AG20443 (cell line): ENCODE results near the gene C15orf40.
"Not testable (repeated sequence)": the region's sequence is repeated elsewhere in the genome, so short reads cannot be mapped to it uniquely, and the experiment has no call there.

Source experiments
- DNase-seq: peaks from one replicate; pipeline ENCODE4 v3.0.0; 2012; ENCODE audit warnings: low spot score, mixed read lengths

The C15orf40 gene

DNA sequence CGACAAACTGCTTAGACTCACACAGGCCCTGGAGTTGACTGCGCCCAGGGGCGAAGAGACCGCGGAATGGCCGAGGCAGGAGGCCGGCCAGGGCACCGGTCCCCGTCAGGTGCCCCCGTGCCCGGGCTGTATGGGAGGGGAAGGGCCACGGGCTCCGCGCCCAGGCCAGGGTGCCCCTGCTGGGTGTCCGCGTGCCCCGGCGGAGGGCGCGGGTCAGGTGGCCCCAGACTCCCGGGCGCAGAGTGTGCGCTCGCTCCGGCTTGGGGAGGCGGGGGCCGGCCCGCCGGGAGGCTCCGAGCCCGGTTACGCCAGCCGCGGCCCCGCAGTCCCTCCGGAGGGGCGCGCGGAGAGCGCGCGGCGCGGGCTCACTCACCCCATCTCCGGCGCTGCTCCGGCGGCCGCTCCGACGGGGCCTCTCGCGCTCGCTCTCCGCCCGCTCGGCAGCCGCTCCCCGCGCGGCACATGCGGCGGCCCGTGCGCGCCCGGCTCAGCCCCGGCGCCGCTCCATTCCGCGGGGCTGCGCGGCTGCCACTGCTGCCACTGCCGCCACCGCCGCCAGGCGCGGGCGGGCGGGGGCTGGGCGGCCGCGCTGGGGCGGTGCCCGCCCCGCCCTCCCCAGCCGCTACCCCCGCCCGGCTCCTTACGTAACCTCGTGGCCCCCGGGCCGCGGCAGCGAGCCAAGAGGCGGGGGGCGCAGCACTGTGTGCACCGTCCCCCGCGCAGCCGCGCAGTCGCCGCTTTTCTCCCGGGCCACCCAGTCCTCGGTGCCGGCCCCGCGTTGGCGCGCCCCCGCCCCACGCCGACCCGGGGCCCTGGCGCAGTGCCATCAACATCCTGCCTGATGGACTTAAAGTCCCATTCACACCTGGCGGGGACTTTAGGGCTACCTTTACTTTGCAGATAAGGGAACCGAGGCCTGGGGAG lies 59.0 kb downstream of the C15orf40 start, which contains the start of gene HOMER2:
Gene HOMER2, minus strand, starts transcription at position 563 of the 924 bp plus-strand sequence. Its CDS starts 185 bp downstream, at position 378.
- peak; percentile 83 for DNase-seq

DNA sequence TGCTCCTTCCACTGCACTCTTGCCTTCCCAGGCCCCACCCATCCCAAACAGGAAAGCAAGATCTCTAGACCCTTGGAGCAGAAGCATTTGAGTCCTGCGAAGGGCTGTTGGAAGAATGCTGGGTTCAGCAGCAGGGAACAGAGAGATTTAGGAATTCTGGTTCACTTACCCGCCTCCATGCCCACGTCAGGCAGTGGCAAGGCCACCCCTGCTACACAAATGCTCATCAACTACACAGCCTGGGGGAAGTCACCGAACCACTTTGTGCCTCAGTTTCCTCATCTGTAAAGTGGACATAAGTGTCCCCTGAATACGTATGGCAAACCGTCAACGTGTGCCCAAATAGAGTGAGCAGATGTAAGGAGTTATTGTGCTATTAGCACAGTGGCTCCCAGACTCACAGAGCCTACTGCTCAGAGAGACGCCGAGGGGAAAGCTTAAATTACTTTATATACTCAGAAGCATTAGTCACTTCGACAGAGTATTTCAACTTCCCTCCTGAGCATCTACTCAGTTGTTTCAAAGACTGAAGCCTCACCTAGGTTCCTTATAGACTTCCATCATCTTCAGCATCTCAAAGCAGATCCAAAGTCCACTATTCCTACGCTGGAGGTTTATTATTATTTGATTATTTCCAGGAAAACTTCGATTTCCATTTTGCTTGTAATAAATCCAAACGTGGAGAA lies 59.8 kb downstream of the C15orf40 start:
- DNase-seq: peak; percentile 38

DNA sequence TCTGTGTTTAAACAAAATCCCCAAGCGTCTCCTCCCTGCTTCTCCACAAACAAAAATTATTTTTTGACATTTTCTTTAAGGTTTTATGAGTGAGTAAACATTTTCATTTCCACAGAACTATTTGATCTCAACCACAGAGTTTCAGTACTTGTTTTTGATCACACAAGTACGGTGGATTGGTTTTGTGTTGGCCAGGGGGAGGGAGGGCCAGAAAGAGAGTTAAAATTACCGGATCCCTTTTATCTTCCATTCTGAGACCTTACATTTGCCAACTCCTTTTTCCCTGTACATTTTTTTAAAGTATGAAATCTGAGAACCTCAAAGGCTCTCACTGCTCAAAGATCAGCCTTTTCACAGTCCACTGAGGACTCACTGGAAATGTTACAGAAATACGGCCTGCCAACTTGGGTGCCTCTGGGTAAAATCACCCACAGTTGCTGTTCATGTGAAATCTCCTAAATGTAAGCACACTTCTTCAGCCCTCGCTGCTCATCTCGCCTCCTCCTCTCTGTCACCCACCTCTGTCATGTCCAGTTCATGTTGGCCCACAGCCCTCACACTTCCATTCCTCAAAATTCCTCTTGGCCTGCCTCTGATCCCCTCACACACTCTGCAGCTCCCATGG lies 60.6 kb downstream of the C15orf40 start:
- no peak for DNase-seq

DNA sequence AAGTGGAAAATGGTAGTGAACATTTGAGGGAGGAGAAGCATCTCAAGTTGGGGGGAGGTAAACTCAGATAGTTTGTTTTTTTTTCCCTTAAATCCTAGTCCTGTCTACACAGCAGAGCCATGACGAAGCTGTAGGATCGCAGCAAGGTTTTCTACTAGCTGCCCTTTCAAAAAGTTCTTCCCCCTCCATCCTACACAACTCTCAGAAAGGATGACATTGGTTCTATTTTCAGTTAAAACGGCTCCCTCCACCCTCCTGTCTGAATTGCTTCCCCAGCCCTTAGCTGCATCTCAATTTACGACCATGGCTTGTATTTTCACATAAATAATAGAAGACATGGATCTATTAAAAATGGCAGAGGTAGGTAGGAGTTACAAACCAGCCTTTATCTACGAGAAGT lies 61.1 kb downstream of the C15orf40 start:
- DNase-seq: no peak

DNA sequence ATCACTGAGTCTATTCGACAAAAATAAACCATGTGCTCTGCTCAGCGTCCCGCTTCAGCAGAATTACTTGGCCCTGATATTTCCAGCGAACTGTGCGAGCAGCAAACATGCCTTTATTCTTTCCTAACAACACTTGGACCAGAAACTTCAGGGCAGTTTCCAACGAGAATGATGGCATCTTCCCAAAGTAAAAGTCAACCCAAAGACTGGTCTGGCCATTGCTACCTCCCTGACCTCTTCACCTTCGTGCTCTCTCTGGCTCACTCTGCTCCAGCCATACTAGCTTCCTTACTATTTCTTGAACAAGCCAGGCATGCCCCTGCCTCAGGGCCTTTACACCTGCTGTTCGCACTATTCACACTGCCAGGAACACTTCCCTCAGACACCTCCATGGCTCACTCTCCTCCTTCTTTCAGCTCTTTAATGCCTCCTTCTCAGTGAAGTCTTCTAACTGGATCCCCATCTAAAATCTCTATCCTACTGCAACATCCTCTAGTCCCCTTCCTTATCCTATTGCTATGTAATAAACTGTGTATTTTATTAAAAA lies 65.2 kb downstream of the C15orf40 start:
- DNase-seq: no peak

DNA sequence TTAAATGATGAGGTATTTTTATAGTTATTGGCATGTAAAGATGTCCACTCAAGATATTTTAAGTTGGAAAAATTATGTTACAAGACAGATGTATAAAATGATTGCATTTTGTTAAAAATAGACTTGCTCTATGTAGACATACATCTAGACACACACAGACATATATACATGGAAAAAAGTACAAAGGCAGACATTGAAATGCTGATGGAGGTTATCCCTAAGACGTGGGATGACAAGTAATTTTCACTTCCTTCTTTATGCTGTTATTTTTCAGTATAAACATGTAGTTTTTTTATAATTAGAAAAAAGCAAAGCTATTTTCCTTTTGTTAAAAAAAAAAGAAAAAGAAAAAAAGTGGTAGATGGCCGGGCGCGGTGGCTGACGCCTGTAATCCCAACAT lies 66.1 kb downstream of the C15orf40 start:
- DNase-seq: no peak

DNA sequence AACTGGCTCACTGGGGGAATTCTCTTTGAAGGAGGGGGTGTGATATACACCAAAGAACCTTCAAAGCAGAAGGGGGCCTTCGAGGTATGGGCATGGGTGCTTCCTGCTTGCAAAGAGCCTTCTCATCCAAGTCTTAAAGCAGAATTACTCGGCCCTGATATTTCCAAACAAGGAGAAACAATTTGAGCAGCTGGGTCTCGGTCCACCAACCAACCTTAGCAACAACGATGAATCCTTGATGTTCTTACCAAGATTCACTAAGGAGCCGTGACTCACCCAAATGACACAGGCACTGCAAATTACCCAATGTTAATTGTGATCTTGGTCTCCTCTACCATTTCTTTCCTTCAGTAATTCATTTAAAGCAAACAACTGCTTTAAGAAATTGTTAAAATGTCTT lies 66.6 kb downstream of the C15orf40 start:
- DNase-seq: peak; percentile 73

DNA sequence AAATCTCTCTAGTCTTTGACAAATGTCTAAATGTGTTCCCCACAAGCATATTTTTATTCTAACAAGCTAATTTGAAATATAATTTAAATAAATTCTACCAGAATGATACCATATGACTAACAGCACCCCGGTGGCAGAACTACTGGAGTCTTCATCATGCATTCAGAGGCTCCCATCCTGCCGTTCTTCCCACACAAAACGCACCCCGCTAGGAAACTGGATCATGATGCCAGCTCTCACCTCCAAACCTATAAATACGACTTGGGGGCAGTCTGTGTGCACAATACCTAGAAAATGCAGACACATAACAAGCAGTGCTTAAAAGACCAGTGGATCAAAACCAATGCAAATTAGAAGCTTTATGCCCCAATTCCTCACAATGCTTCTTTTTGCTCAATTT lies 67.4 kb downstream of the C15orf40 start:
- no peak for DNase-seq

DNA sequence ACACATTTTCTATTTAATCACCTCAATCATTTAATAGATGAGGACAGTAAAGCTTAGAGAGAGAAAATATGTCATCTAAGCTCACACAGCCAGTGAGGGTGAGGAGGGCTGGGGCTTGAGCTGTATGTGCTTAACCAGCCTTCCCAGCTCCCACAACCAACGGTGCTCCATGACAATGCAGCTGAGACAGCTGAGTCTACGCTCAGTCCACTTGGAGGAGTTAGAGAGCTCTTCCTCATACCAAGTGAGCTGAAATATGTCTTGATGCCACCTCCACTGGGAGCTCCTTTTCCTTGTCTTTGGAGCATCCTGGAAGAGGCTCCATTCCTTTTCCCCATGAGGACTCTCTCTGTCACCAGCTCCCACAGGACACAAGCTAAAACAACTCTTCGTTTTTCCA lies 68.3 kb downstream of the C15orf40 start:
- DNase-seq: no peak

DNA sequence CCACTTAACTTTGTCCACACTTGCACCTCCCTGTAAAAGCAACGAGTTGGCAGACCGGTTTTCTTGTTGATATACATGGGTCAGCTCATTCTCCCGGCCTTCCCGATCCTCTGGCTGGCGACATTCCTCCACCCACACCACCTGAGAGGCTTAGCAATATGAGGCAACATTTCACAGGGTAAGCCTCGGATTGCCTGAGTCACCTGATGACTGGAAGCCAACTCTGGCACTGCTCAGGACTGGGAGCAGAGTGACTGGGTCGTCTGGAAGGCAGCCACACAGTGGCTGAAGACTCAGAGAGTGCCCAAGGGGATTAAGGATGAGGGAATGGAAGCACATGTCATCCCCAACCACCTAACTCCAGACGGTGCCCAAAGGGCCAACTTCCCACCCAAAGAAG lies 68.7 kb downstream of the C15orf40 start:
- DNase-seq: peak; percentile 54

DNA sequence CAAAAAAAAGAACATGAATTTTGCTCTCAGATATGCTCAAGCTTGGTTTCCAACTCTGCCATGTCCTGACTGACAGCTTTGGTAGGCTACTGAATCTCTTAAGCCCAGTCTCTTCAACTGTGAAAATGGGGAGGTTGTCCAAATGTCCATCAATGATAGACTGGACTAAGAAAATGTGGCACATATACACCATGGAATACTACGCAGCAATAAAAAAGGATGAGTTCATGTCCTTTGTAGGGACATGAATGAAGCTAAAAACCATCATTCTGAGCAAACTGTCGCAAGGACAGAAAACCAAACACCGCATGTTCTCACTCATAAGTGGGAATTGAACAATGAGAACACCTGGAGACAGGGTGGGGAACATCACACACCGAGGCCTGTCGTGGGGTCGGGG lies 71.8 kb downstream of the C15orf40 start:
- not testable (repeated sequence) for DNase-seq
